HG03342 (cell line): ENCODE data around the gene HLCS.

ENCODE experiments used
- ATAC-seq: cut with Tn5 transposase; IDR thresholded peaks from one replicate; pipeline ENCODE4 v1.9.1; 2021; ENCODE audit warnings: mild to moderate bottlenecking, moderate library complexity; ENCODE audit not compliant: unreplicated experiment

Gene HLCS

DNA sequence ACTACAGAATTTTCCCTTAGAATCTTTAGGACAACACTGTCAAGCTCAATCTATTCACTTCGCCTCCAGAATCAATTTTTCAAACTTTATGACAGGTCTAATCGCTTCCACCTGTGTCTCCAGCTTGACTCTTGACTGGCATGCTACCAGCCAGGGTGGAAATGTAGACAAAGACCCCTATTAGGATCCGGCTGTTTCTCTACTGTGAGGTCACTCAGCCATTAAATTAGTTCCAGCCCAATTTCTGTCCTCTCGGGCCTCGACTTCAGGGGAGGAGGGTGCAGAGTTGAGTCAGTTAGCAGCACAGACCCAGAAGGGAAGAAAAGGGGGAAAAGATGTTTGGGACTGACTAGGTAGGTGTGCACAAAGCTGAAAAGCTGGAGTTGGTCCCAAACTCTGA, 78.5 kb downstream of the HLCS start:
- ATAC-seq, result no peak

DNA sequence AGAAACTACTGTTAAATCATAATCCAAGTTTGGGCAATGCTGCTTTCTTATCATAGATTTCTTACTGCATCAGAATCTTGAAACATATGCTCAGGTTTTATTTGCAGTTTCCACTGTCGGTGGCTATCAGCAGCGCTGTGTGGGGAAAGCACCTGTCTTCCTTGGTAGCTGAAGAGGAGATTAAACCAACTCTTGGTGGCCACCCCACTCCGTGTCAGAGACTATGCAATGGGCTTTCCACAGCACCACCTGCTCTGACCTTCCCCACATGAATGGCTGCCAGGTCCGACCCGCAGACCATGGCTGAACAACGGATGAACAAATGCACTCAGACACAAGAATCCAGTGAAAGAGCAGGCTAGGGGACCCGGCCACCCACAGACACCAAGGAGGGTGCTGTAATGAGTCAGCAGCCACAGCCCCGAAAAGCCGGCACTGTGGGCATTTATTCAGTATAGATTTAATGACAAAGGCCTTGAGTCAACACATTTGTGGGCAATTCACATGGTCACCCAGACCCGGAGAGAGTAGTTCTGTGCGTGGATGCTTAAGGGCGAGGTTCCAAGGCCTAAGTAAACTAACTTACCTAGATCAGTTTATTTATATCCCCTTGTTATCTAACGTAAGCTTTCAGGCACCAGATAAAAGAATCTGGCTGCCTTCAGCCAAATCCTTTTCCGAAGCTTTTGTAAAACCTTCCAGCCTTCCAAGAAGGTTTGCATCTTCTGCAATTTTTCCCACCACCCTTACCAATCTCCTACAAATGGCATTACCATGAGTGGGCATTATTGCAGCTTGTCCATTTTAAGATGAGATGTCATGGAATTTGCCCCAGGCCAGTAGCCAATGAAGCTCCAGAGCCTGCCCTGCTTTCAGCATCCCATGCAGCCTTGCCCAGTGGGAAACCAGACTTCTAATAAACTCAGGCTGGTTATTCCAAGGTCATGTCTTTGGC, 82.7 kb downstream of the HLCS start:
- ATAC-seq, result no peak

DNA sequence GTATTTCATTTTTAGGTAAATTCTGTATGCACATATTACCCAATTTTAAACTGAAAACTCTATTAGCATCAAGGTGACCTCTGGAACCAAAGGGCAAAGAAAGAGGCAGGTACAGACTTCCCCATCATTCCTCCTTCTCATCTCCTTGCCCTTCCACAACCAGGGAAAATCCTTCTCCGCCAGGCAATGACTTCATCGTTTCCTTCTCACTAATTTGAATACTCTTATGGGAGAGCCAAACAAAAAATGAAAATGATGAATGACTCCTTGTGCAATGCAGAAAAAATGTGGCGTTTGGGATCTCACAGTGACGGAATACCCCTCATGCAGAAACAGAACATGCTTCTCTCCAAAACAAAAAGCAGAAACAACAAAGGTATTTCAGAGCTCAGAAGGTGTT, 83.7 kb downstream of the HLCS start:
- ATAC-seq, result no peak

GRCh38 chr21:36881228-36881627, 85.2 kb downstream of the HLCS start:
- no peak for ATAC-seq

DNA sequence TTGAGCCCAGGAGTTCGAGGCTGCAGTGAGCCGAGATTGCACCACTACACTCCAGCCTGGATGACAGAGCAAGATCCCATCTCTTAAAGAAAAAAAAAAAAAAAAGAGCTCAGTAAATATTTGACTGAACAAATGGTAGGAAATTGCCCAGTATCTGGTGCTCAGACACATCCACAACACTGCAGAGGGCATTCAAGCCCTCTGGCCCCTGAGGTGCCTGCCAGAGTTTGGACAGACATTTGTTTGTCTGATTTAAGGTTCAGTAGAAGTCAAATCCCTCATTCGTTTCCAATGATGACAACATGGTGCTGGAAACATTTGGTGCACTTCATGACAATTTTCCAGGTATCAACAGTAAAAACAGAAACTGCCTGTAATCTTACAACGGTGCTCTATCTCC, 86.6 kb downstream of the HLCS start:
- ATAC-seq, result no peak

DNA sequence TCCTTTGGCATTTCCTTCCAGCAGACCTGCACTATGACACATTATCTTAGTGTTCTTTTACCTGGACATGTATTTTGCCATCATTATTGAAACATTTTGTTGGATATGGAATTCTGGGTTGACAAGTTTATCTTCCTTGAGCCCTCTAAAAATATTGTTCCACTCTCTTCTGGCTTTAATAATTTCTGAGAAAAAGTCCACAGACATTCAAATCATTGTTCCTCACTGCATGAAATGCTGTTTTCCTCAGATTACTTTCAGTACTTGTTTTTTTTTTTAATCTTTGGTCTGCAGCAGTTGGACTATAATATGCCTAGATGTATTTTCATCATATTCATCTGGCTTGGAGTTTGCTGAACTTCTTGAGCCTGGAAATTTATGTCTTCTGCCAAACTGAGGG, 88.7 kb downstream of the HLCS start:
- ATAC-seq, result no peak

DNA sequence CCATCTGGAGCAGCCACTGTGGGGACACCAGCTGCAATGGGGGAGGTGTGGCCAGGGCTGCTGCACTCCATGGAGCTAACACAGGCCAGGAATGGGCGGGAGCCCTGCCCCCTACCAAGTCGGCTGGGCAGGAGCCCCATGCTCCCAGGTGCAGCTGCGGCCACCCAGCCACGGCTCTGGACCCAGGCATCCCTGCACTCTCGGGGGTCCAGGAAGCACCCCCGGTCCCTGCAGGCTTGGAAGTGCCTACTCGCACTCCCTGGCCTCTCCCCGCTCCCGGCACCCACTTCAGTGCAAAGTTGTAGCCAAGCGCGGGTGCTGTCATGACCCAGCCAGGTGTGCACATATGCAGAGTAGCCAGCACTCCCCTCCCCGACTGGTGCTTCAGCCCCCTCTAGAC, 91.8 kb downstream of the HLCS start:
- no peak for ATAC-seq

- no peak for ATAC-seq
These were observed 93.0 kb downstream of the HLCS start for GRCh38 chr21:36873513-36873912.

DNA sequence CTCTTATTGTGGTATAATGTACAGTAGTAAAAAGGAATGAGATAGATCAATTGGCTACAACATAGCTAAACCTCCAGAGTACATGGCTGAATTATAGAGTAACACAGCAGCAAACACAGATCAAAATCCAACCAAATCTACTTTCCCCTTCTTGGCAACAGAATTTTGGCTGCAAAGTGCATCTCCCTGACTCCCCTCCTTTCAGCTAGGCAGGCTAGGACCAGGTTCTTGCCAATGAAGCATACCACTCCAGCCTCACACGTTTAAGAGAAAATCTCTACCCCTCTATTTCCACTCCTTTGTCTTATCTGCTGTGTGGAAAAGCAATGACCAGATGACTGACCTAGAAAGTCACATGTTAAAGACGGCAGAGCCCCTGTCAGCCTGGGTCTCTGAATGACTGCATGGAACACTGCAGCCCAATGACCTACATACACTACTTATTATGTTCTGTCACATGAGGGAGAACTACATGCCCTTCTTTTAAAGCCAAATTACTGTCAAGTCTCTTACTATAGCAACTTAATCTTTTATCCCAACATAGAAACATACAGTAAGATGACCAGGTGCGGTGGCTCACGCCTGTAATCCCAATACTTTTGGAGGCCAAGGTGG, 99.1 kb downstream of the HLCS start:
- no peak for ATAC-seq

GRCh38 chr21:36866419-36866818, 100.0 kb downstream of the HLCS start:
- no peak for ATAC-seq

GRCh38 chr21:36864974-36865373, 101.5 kb downstream of the HLCS start:
- ATAC-seq, result no peak

DNA sequence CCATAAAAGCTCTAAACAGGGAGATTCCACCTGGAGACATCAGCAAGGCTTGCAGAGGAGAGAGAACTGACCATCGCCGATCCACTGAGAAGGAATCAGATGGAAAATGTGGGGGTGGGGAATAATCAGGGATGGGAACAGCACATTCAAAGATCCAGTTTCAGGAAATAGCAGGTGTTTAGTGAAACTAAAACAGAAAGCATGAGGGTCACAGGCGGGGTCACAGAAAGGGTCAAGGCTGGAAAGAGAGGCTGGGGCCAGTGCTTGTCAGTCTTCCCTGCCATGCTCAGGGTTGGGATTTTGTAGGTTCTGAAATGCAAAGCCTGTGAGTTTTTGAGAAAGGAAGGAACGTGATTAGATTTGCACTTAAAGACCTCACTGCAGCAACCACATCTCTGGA, 103.2 kb downstream of the HLCS start:
- no peak for ATAC-seq

- no peak for ATAC-seq
These were observed 104.7 kb downstream of the HLCS start for GRCh38 chr21:36861595-36862323.

- no peak for ATAC-seq
These were observed 105.5 kb downstream of the HLCS start for GRCh38 chr21:36860736-36861594.

- ATAC-seq, result no peak
These were observed 106.5 kb downstream of the HLCS start for GRCh38 chr21:36859744-36860501.

GRCh38 chr21:36858320-36858957, 108.0 kb downstream of the HLCS start:
- ATAC-seq, result no peak

GRCh38 chr21:36856643-36857042, 109.8 kb downstream of the HLCS start:
- no peak for ATAC-seq

GRCh38 chr21:36854391-36854790, 112.1 kb downstream of the HLCS start:
- no peak for ATAC-seq

DNA sequence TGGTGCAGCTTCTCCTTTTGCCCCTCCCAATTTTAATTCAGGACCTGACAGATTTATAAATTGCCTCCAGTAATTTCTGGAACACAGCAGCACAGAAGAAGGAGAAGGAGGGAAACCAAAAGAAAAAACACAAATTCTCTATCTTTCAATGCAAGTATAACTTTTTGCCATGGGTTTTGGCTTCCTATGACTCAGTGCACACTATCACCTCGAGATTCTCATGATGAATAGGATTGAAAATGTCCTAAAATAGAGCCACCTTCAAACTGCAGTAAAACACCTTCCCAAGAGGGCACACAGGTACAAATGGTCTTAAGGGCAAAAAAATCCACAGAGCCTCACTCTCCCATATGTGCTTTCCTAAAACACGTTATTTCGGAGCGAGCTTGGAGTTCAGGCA, 113.6 kb downstream of the HLCS start:
- ATAC-seq, result no peak

- ATAC-seq, result no peak
These were observed 114.2 kb downstream of the HLCS start for GRCh38 chr21:36852293-36852692.
